ENCODE measurements around the gene ZNF274.
"Not testable (repeated sequence)": the region's sequence is repeated elsewhere in the genome, so short reads cannot be mapped to it uniquely, and the experiment has no call there.

Gene ZNF274

GRCh38 chr19:58182989-58183816 lies at the start of gene ZNF274:
ZNF274 (plus strand) TSS chr19:58183061; CDS start chr19:58183966, 905 bp downstream.
- DNase-seq (ENCODE audit: low spot score) = peak; percentile 98

- DNase-seq (ENCODE audit: low spot score) = no peak
Measured at GRCh38 chr19:58134244-58134643, 48.6 kb upstream of the ZNF274 start.

- no peak for DNase-seq (ENCODE audit: low spot score)
Measured at GRCh38 chr19:58145849-58146248, 37.0 kb upstream of the ZNF274 start.

GRCh38 chr19:58147475-58147874 lies 35.4 kb upstream of the ZNF274 start:
- not testable (repeated sequence) for DNase-seq (ENCODE audit: low spot score)

- peak; percentile 99 for DNase-seq (ENCODE audit: low spot score)
Measured at GRCh38 chr19:58150328-58150921, 32.4 kb upstream of the ZNF274 start, which contains the start of gene ZNF329. ZNF329 (minus strand) TSS chr19:58150789; CDS start chr19:58129503, 21,286 bp downstream.

- no peak for DNase-seq (ENCODE audit: low spot score)
Measured at GRCh38 chr19:58153386-58153785, 29.5 kb upstream of the ZNF274 start.

GRCh38 chr19:58154287-58154678 lies 28.6 kb upstream of the ZNF274 start:
- no peak for DNase-seq (ENCODE audit: low spot score)

- DNase-seq (ENCODE audit: low spot score) = peak; percentile 95
Measured at GRCh38 chr19:58154679-58155648, 27.9 kb upstream of the ZNF274 start.

GRCh38 chr19:58157045-58157728 lies 25.7 kb upstream of the ZNF274 start:
- no peak for DNase-seq (ENCODE audit: low spot score)

GRCh38 chr19:58166268-58166667 lies 16.6 kb upstream of the ZNF274 start:
- DNase-seq (ENCODE audit: low spot score) = no peak

GRCh38 chr19:58166708-58167280 lies 16.1 kb upstream of the ZNF274 start:
- DNase-seq (ENCODE audit: low spot score) = no peak

GRCh38 chr19:58170860-58171259 lies 12.0 kb upstream of the ZNF274 start:
- DNase-seq (ENCODE audit: low spot score) = no peak

- DNase-seq (ENCODE audit: low spot score) = peak; percentile 52
Measured at GRCh38 chr19:58181902-58182576, 822 bp upstream of the ZNF274 start.

- peak; percentile 84 for DNase-seq (ENCODE audit: low spot score)
Measured at GRCh38 chr19:58182577-58182988, 278 bp upstream of the ZNF274 start.

GRCh38 chr19:58183817-58184215 lies 955 bp downstream of the ZNF274 start:
- DNase-seq (ENCODE audit: low spot score) = no peak

GRCh38 chr19:58196901-58197616 lies 14.2 kb downstream of the ZNF274 start:
- no peak for DNase-seq (ENCODE audit: low spot score)

GRCh38 chr19:58203814-58204475 lies 21.1 kb downstream of the ZNF274 start:
- DNase-seq (ENCODE audit: low spot score) = no peak

GRCh38 chr19:58204566-58204965 lies 21.7 kb downstream of the ZNF274 start:
- no peak for DNase-seq (ENCODE audit: low spot score)

- no peak for DNase-seq (ENCODE audit: low spot score)
Measured at GRCh38 chr19:58209577-58209976, 26.7 kb downstream of the ZNF274 start.

Measured in D341Med (cell line).